K562 (cell line): Measurements from ENCODE around the gene ZNF337. TPM values are rescaled to one million over a fixed set of nuclear protein-coding genes. Genes with fewer than 3 reads are reported as not detected.

Experiments
- ATAC-seq: fragments of 200-7000 bp; cut with Tn5 transposase; 3 replicates; pipeline ENCODE4 v1.9.1; 2020; ENCODE audit warnings: moderate library complexity
- BruUV-seq: library from RNA; stranded (reverse); fragments of 400-500 nt; replicated peaks from 2 replicates; lab custom pipeline; 2021; lab: Mats Ljungman, UMichigan
- CTCF ChIA-PET: fragments of 300-600 bp; formaldehyde crosslinking; extraction: SDS; loops from one replicate; lab custom pipeline; 2021; ENCODE audit warnings: low intra/inter-chr PET ratio; lab: Yijun Ruan, JAX
- POLR2A ChIA-PET: fragments of 300-600, 350-650 bp; sonication (Branson Sonifier 250); formaldehyde crosslinking; extraction: SDS; loops from one replicate; lab custom pipeline; 2021; ENCODE audit warnings: antibody characterized with exemption, inconsistent platforms; lab: Yijun Ruan, JAX
- DNase-seq, 4 experiments: peaks; one replicate each; pipeline versions ENCODE4 v3.0.0 to v3.0.0-alpha.2; 2011 to 2018; ENCODE audit warnings: low spot score in 3 of 4, mixed read lengths in 3 of 4; ENCODE audit errors: extremely low read depth in 1 of 4
- FAIRE-seq: peaks from 2 replicates; lab custom pipeline; 2011; peaks lifted over from hg19 to GRCh38; lab: Jason Lieb, UNC
- H2AFZ ChIP-seq: 2 replicates; pipeline ENCODE4 v1.6.0; 2011; ENCODE audit warnings: low read depth, low read length, control low read depth, inconsistent platforms
- H3K27ac ChIP-seq: fragments of 200-600 bp; 3 replicates; pipeline ENCODE4 v1.8.0; 2011; ENCODE audit warnings: low read depth, mild to moderate bottlenecking, control low read depth, inconsistent platforms, low read length, moderate library complexity, mixed read lengths; ENCODE audit errors: extremely low read depth
- H3K27me3 ChIP-seq, 2 experiments: fragments of 300-600 bp in 1 of 2; 2 replicates in 1 of 2; 3 replicates in 1 of 2; pipeline versions ENCODE4 v1.6.0 to v1.8.0; 2011; ENCODE audit warnings: inconsistent platforms in 2 of 2, low read length in 2 of 2, mild to moderate bottlenecking in 1 of 2, mixed read lengths in 1 of 2, moderate library complexity in 1 of 2; ENCODE audit not compliant: control insufficient read depth in 2 of 2, insufficient read depth in 2 of 2
- H3K36me3 ChIP-seq: fragments of 300-600 bp; 3 replicates; pipeline ENCODE4 v1.8.0; 2011; ENCODE audit warnings: mild to moderate bottlenecking, low read length, inconsistent platforms; ENCODE audit not compliant: control insufficient read depth, insufficient read depth
- H3K4me1 ChIP-seq, 2 experiments: fragments of 200-600 bp in 1 of 2; replicated peaks in 1 of 2; 2 replicates in 1 of 2; 3 replicates in 1 of 2; pipeline versions ENCODE4 v1.5.1 to v1.8.0; 2011; ENCODE audit warnings: inconsistent platforms in 2 of 2, low read length in 2 of 2, mild to moderate bottlenecking in 1 of 2, mixed read lengths in 1 of 2, moderate library complexity in 1 of 2; ENCODE audit not compliant: control insufficient read depth in 2 of 2, insufficient read depth in 2 of 2
- H3K4me2 ChIP-seq: 2 replicates; pipeline ENCODE4 v1.6.1; 2011; ENCODE audit warnings: low read length, control low read depth, inconsistent platforms, mixed read lengths; ENCODE audit not compliant: insufficient read depth
- H3K4me3 ChIP-seq: fragments of 200-600 bp; sonication (generic), shearing (Covaris generic); 2 replicates; pipeline ENCODE4 v1.5.1; 2016; ENCODE audit warnings: control low read depth, inconsistent platforms
- H3K79me2 ChIP-seq: fragments of 200-600 bp; 3 replicates; pipeline ENCODE4 v1.8.0; 2011; ENCODE audit warnings: low read length, inconsistent platforms; ENCODE audit not compliant: control insufficient read depth, insufficient read depth
- H3K9ac ChIP-seq, 2 experiments: 2 replicates each; pipeline versions ENCODE4 v1.6.0 to v1.6.1; 2011; ENCODE audit warnings: low read depth in 2 of 2, low read length in 2 of 2, control low read depth in 1 of 2, inconsistent platforms in 1 of 2, mild to moderate bottlenecking in 1 of 2, mixed read lengths in 1 of 2; ENCODE audit not compliant: insufficient read depth in 1 of 2
- H3K9me1 ChIP-seq: one replicate; pipeline ENCODE4 v1.6.0; 2011; ENCODE audit warnings: inconsistent platforms, mild to moderate bottlenecking, low read length, moderate library complexity; ENCODE audit not compliant: control insufficient read depth, insufficient read depth
- H3K9me3 ChIP-seq: replicated peaks from 2 replicates; pipeline ENCODE4 v1.5.1; 2011; ENCODE audit warnings: low read depth, low read length, inconsistent platforms; ENCODE audit not compliant: control insufficient read depth, insufficient read depth
- H4K20me1 ChIP-seq: replicated peaks from 2 replicates; pipeline ENCODE4 v1.6.1; 2011; ENCODE audit warnings: low read length, inconsistent platforms, mixed read lengths; ENCODE audit not compliant: control insufficient read depth, insufficient read depth
- C11orf30 ChIP-seq: fragments of 450-650 bp; IDR thresholded peaks from 2 replicates; pipeline ENCODE4 v1.6.1; 2016; ENCODE audit warnings: low read depth, mild to moderate bottlenecking
- DNMT1 ChIP-seq: fragments of 450-650 bp; IDR thresholded peaks from 2 replicates; pipeline ENCODE4 v1.6.1; 2016; ENCODE audit warnings: antibody characterized with exemption, mild to moderate bottlenecking
- EGR1 ChIP-seq: fragments of 450-650 bp; conservative IDR thresholded peaks from 2 replicates; pipeline ENCODE4 v1.6.1; 2017; ENCODE audit warnings: mild to moderate bottlenecking
- ESRRA ChIP-seq: fragments of 450-650 bp; IDR thresholded peaks from 2 replicates; pipeline ENCODE4 v1.6.1; 2014; ENCODE audit warnings: low read depth, mild to moderate bottlenecking, moderate library complexity, borderline replicate concordance
- KDM4B ChIP-seq, 2 experiments: fragments of 450-650 bp in 1 of 2; sonication (generic) in 1 of 2; IDR thresholded peaks; 2 replicates each; pipeline ENCODE4 v1.6.1; 2016 to 2017; ENCODE audit warnings: borderline replicate concordance in 2 of 2, antibody characterized with exemption in 1 of 2, low read depth in 1 of 2, mild to moderate bottlenecking in 1 of 2
- LEF1 ChIP-seq: fragments of 450-650 bp; IDR thresholded peaks from 2 replicates; pipeline ENCODE4 v1.6.1; 2016; ENCODE audit warnings: mild to moderate bottlenecking
- PHB2 ChIP-seq: fragments of 450-650 bp; IDR thresholded peaks from 2 replicates; pipeline ENCODE4 v1.6.1; 2017; ENCODE audit warnings: low read depth
- RHOXF2B ChIP-seq: fragments of 250-450 bp; sonication (Bioruptor Pico); conservative IDR thresholded peaks from 2 replicates; pipeline ENCODE4 v1.5.1; 2021
- SP2 ChIP-seq: IDR thresholded peaks from 2 replicates; pipeline ENCODE4 v1.6.1; 2011; ENCODE audit warnings: mild to moderate bottlenecking, low read depth, low read length, moderate library complexity; ENCODE audit not compliant: poor library complexity, severe bottlenecking; ENCODE audit errors: extremely low read depth
- TSC22D4 ChIP-seq: fragments of 450-650 bp; IDR thresholded peaks from 2 replicates; pipeline ENCODE4 v1.6.1; 2016; ENCODE audit warnings: missing genetic modification characterization, missing biosample characterization, control low read depth
- U2AF1 ChIP-seq: fragments of 200-400 bp; formaldehyde crosslinking; optimal IDR thresholded peaks from 2 replicates; pipeline ENCODE3; 2017; ENCODE audit warnings: mild to moderate bottlenecking, low read depth, low read length, moderate library complexity
- ZFP30 ChIP-seq: fragments of 250-450 bp; sonication (Bioruptor Pico); IDR thresholded peaks from 2 replicates; pipeline ENCODE4 v1.8.0; 2022; ENCODE audit warnings: moderate library complexity, mild to moderate bottlenecking, inconsistent platforms, borderline replicate concordance
- ZNF175 ChIP-seq: fragments of 200-800 bp; sonication (Bioruptor generic); IDR thresholded peaks from 2 replicates; pipeline ENCODE4 v1.6.1; 2016; ENCODE audit warnings: low read depth, mild to moderate bottlenecking, missing genetic modification characterization, missing compliant biosample characterization
- ZNF57 ChIP-seq: fragments of 450-650 bp; formaldehyde crosslinking; IDR thresholded peaks from 2 replicates; pipeline ENCODE4 v1.4.0; 2020; ENCODE audit warnings: mild to moderate bottlenecking, moderate library complexity
- in situ Hi-C: fragments of 300-500 bp; cut with MboI; formaldehyde crosslinking; loops from 4 replicates; pipeline ENCODE4 v1.15.0; 2018; ENCODE audit warnings: inconsistent platforms, mixed read lengths
- intact Hi-C: fragments of 100-400 bp; cut with micrococcal nuclease; formaldehyde crosslinking; loops from 2 replicates; pipeline ENCODE4 v1.14.2; 2022
- polyA plus RNA-seq, 8 experiments: library from polyadenylated mRNA; depleted of rRNA in 4 of 8; stranded (reverse) in 5 of 8; unstranded in 3 of 8; fragments of >200 nt; fragmentation: Nextera tagmentation in 2 of 8; fragmentation: Illumina TruSeq in 1 of 8; extraction: Ambion mirVana in 2 of 8; extraction: Trizol in 1 of 8; gene quantifications; 2 replicates each; pipeline versions ENCODE4 v1.2.1 to v1.2.3, GENCODE V29; 2011 to 2014; ENCODE audit warnings: inconsistent platforms in 1 of 8, missing spikeins in 1 of 8
- total RNA-seq, 7 experiments: library from RNA; depleted of rRNA in 6 of 7; stranded (reverse); fragments of >200 nt in 6 of 7; fragmentation: Illumina TruSeq in 2 of 7; extraction: Trizol in 2 of 7; gene quantifications; 2 replicates each; pipeline versions ENCODE4 v1.2.1 to v1.2.3, GENCODE V29; 2011 to 2021; ENCODE audit warnings: low replicate concordance in 1 of 7
- TF ChIP-seq, protein P1 (sequence below): fragments of 250-450 bp; sonication (Bioruptor Pico); IDR thresholded peaks from 2 replicates; pipeline ENCODE4 v1.8.0; 2022; ENCODE audit warnings: moderate library complexity, mild to moderate bottlenecking, inconsistent platforms
- TF ChIP-seq, protein P2 (sequence below): fragments of 250-450 bp; sonication (Bioruptor Pico); IDR thresholded peaks from 2 replicates; pipeline ENCODE4 v1.5.1; 2021; ENCODE audit warnings: mild to moderate bottlenecking
- TF ChIP-seq, protein P3 (sequence below): fragments of 250-450 bp; sonication (Bioruptor Pico); IDR thresholded peaks from 2 replicates; pipeline ENCODE4 v1.4.0; 2020; ENCODE audit warnings: borderline replicate concordance
- TF ChIP-seq, protein P4 (sequence below): fragments of 200-800 bp; sonication (Bioruptor generic); IDR thresholded peaks from 2 replicates; pipeline ENCODE4 v1.6.1; 2017; ENCODE audit warnings: missing genetic modification characterization, missing compliant biosample characterization

Gene ZNF337
- total and polyA plus RNA-seq, 9 of the 15 experiments (the other 6 are each of a cell fraction or from before 2014, with no cell fraction given): 0.25 to 5.6 (median 3.5) TPM

- Histone ChIP-seq H3K4me1 (no peaks in the 10 kb centered on the region; a peak in 1 of 5 replicates), H3K36me3 (no peaks in the 10 kb centered on the region), H3K9me1 (no peaks in the 10 kb centered on the region), H3K9me3 (no peaks in the 10 kb centered on the region), H3K9ac (no peak overlapping the region), H3K27ac (no peak overlapping the region), H3K4me2 (no peak overlapping the region), H3K4me3 (no peak overlapping the region), H3K27me3 (no peaks in the 10 kb centered on the region), H4K20me1 (no peaks in the 10 kb centered on the region), H3K79me2 (no peaks in the 10 kb centered on the region), H2AFZ (no peak overlapping the region)
- POLR2A ChIA-PET: no interaction called here
- TF ChIP-seq, protein P1, sequence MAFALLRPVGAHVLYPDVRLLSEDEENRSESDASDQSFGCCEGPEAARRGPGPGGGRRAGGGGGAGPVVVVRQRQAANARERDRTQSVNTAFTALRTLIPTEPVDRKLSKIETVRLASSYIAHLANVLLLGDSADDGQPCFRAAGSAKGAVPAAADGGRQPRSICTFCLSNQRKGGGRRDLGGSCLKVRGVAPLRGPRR (CRISPR knock-in tag): no peak
- TF ChIP-seq LEF1 (no peak), DNMT1 (no peak), C11orf30 (no peak), ZNF57 (no peak), U2AF1 (no peak), ZFP30 (CRISPR knock-in tag) (no peak), ESRRA (no peak), SP2 (no peak), KDM4B (IDR thresholded peaks at IDR 0.05; ENCODE audit: borderline replicate concordance in 2 of 2, low read depth in 1 of 2) (no peak), ZNF175 (CRISPR knock-in tag) (no peak), PHB2 (no peak), TSC22D4 (tag) (no peak), RHOXF2B (CRISPR knock-in tag) (no peak), EGR1 (no peak)
- TF ChIP-seq, protein P2, sequence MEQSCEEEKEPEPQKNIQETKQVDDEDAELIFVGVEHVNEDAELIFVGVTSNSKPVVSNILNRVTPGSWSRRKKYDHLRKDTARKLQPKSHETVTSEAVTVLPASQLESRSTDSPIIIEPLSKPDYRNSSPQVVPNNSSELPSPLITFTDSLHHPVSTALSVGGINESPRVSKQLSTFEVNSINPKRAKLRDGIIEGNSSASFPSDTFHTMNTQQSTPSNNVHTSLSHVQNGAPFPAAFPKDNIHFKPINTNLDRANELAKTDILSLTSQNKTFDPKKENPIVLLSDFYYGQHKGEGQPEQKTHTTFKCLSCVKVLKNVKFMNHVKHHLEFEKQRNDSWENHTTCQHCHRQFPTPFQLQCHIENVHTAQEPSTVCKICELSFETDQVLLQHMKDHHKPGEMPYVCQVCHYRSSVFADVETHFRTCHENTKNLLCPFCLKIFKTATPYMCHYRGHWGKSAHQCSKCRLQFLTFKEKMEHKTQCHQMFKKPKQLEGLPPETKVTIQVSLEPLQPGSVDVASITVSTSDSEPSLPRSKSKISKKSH (CRISPR knock-in tag): no peak
- TF ChIP-seq, protein P3, sequence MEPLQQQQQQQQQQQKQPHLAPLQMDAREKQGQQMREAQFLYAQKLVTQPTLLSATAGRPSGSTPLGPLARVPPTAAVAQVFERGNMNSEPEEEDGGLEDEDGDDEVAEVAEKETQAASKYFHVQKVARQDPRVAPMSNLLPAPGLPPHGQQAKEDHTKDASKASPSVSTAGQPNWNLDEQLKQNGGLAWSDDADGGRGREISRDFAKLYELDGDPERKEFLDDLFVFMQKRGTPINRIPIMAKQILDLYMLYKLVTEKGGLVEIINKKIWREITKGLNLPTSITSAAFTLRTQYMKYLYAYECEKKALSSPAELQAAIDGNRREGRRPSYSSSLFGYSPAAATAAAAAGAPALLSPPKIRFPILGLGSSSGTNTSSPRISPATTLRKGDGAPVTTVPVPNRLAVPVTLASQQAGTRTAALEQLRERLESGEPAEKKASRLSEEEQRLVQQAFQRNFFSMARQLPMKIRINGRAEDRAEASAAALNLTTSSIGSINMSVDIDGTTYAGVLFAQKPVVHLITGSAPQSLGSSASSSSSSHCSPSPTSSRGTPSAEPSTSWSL (CRISPR knock-in tag): no peak
- TF ChIP-seq, protein P4, sequence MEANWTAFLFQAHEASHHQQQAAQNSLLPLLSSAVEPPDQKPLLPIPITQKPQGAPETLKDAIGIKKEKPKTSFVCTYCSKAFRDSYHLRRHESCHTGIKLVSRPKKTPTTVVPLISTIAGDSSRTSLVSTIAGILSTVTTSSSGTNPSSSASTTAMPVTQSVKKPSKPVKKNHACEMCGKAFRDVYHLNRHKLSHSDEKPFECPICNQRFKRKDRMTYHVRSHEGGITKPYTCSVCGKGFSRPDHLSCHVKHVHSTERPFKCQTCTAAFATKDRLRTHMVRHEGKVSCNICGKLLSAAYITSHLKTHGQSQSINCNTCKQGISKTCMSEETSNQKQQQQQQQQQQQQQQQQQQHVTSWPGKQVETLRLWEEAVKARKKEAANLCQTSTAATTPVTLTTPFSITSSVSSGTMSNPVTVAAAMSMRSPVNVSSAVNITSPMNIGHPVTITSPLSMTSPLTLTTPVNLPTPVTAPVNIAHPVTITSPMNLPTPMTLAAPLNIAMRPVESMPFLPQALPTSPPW (CRISPR knock-in tag): no peak
- no peak for ATAC-seq
- in situ Hi-C loops (no loop called here), intact Hi-C loops (no loop called here)
- CTCF ChIA-PET: no interaction called here
- FAIRE-seq: no peak
- BruUV-seq: no TSS peak
- no peak for DNase-seq
These were observed 42.2 kb downstream of the ZNF337 start for GRCh38 chr20:25654487-25654886.
